ENCODE measurements around the gene PCDHB1. TPM values are rescaled to one million over a fixed set of nuclear protein-coding genes. Genes with fewer than 3 reads are reported as not detected.

Gene PCDHB1
- total RNA-seq, result not detected in 2 replicates

GRCh38 chr5:141050622-141051520 is at the start of gene PCDHB1:
TSS of gene PCDHB1 (plus strand) at chr5:141051374. CDS start at chr5:141051471, 97 bp downstream.

GRCh38 chr5:141094481-141095262 is 43.5 kb downstream of the PCDHB1 start, which contains the start of gene PCDHB2:
TSS of gene PCDHB2 (plus strand) at chr5:141094615. CDS start at chr5:141094791, 176 bp downstream.

GRCh38 chr5:141100243-141100805 is 49.1 kb downstream of the PCDHB1 start, which contains the start of gene PCDHB3:
TSS of gene PCDHB3 (plus strand) at chr5:141100473. CDS start at chr5:141100650, 177 bp downstream.

Other genes with a start within 250 kb of the PCDHB1 start
- gene PCDHA4, start 244.3 kb upstream of the PCDHB1 start, total RNA-seq, result 0.32 and 0.86 TPM in 2 replicates
- gene PCDHA5, start 229.8 kb upstream of the PCDHB1 start, total RNA-seq, result under 0.01 and 0.09 TPM in 2 replicates
- gene PCDHA6, start 223.4 kb upstream of the PCDHB1 start, total RNA-seq, result 0.17 and 0.32 TPM in 2 replicates
- gene PCDHA7, start 217.1 kb upstream of the PCDHB1 start, total RNA-seq, result 0.26 and 0.47 TPM in 2 replicates
- gene PCDHA8, start 210.2 kb upstream of the PCDHB1 start, total RNA-seq, result 0.16 and 0.17 TPM in 2 replicates
- 0.09 and 0.16 TPM in 2 replicates for gene PCDHA9, start 203.0 kb upstream of the PCDHB1 start, total RNA-seq
- under 0.01 and 0.26 TPM in 2 replicates for gene PCDHA10, start 195.5 kb upstream of the PCDHB1 start, total RNA-seq
- gene PCDHA11, start 182.4 kb upstream of the PCDHB1 start, total RNA-seq, result 0.09 and 0.16 TPM in 2 replicates
- gene PCDHA12, start 176.1 kb upstream of the PCDHB1 start, total RNA-seq, result under 0.01 TPM in 2 replicates
- gene PCDHA13, start 169.2 kb upstream of the PCDHB1 start, total RNA-seq, result 0.09 and 0.16 TPM in 2 replicates
- under 0.01 and 0.09 TPM in 2 replicates for gene PCDHAC1, start 125.1 kb upstream of the PCDHB1 start, total RNA-seq
- gene PCDHAC2, start 84.9 kb upstream of the PCDHB1 start, total RNA-seq, result under 0.01 and 0.09 TPM in 2 replicates
- 1.3 and 8.4 TPM in 2 replicates for gene PCDHB2, start 43.2 kb downstream of the PCDHB1 start, total RNA-seq
- gene PCDHB3, start 49.1 kb downstream of the PCDHB1 start, total RNA-seq, result 0.16 and 0.52 TPM in 2 replicates
- 0.94 TPM in 1 of 2 replicates, not detected in the other for gene PCDHB4, start 70.4 kb downstream of the PCDHB1 start, total RNA-seq
- gene PCDHB5, start 83.8 kb downstream of the PCDHB1 start, total RNA-seq, result 0.32 and 3.3 TPM in 2 replicates
- gene PCDHB6, start 98.7 kb downstream of the PCDHB1 start, total RNA-seq, result 0.16 and 0.17 TPM in 2 replicates
- gene PCDHB7, start 121.3 kb downstream of the PCDHB1 start, total RNA-seq, result 0.32 and 0.60 TPM in 2 replicates
- gene PCDHB8, start 126.4 kb downstream of the PCDHB1 start, total RNA-seq, result 0.32 and 0.69 TPM in 2 replicates
- 0.16 and 2.1 TPM in 2 replicates for gene PCDHB16, start 131.0 kb downstream of the PCDHB1 start, total RNA-seq
- 0.16 and 0.69 TPM in 2 replicates for gene PCDHB9, start 135.8 kb downstream of the PCDHB1 start, total RNA-seq
- gene PCDHB10, start 141.0 kb downstream of the PCDHB1 start, total RNA-seq, result 0.47 and 1.4 TPM in 2 replicates
- gene PCDHB11, start 148.3 kb downstream of the PCDHB1 start, total RNA-seq, result 0.16 and 0.69 TPM in 2 replicates
- gene PCDHB12, start 157.3 kb downstream of the PCDHB1 start, total RNA-seq, result 0.16 and 0.86 TPM in 2 replicates
- 0.32 and 0.94 TPM in 2 replicates for gene PCDHB13, start 162.5 kb downstream of the PCDHB1 start, total RNA-seq
- 0.63 and 2.6 TPM in 2 replicates for gene PCDHB14, start 172.0 kb downstream of the PCDHB1 start, total RNA-seq
- gene PCDHB15, start 194.0 kb downstream of the PCDHB1 start, total RNA-seq, result 0.32 and 0.60 TPM in 2 replicates

Data from bronchial smooth muscle cell (primary cell).